GM19240 (cell line): ENCODE results near the gene FBXW7.

Experiments
- DNase-seq: peaks from one replicate; pipeline ENCODE4 v3.0.0; 2011; ENCODE audit warnings: low spot score; ENCODE audit not compliant: insufficient read length

The FBXW7 gene

DNA sequence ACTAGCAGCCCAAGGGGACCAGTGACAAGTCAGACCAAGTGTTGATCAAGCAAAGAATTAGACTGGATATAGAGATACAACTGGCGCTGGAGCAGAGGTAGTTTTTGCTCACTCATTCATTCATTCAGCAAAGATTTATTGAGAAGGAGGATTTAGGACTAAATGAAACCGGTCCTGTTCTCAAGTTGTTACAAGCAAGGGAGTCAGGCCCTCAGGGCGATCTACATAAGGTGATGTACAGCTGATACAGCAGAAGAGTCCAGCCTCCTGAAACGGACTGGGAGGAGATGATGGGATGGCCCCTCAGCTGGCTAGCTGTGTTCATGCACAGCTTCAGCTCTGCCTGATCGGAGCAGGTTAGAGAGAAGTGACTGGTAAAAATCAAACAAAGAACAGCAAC is 242.4 kb downstream of the FBXW7 start:
- DNase-seq, result no peak

DNA sequence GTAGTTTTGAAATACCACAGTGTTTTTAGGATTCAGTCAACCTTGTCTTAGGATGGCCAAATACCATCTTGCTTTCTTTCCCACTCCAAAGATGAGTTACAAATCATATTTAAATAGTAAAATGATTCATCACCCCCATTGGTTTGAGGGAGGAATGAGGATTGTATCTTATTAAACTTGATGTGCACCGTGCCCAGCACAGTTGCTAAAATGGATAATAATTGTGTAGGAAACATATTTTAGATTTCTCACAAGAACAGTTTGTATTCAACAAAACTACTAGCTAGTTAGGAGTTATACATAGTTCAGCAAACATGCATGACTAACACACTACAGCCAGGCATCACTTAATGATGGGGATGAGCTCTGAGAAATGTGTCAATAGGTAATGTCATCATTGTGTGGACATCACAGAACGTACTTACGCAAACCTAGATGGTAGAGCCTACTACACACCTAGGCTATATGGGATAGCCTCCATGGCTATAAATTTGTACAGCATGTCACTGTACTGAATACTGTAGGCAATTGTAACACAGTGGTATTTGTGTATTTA is 245.4 kb downstream of the FBXW7 start:
- DNase-seq, result no peak

DNA sequence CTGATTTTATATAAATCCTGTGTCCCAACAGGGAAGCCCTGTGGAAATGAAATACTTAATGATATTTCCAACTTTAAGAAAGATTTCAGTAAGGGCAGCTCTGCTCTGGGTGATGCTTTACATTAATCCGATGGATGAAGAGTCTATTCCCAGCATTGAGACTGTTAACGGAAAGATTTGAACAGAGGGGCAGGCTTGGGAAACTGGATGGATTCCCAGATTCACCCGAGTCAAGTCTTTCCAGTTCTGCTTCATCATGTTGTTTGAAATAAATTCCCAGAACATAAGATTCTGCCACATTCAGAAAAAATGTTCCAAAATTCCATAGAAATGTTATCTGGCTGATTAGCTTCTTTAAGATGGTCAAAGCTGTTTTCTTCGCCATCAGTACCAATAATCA is 246.0 kb downstream of the FBXW7 start:
- DNase-seq, result no peak

DNA sequence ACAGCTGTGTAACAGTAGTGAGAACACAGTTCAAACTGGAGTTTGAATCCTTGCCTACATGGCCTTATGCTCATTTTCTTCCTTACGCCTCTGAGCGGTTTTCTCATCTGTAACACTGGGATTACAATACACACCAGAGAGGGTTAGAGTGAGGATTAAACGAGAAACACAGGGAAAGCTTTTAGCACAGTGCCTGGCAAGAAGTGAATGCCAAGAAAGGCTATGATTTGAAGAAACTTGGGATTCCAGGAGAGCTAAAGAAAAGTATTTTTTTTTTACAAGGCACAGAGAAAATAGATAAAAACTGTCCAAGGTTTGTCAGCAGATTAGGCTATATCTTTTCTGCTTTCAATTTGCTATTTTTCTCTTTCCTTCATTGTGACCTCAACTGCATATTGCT is 246.4 kb downstream of the FBXW7 start:
- no peak for DNase-seq

DNA sequence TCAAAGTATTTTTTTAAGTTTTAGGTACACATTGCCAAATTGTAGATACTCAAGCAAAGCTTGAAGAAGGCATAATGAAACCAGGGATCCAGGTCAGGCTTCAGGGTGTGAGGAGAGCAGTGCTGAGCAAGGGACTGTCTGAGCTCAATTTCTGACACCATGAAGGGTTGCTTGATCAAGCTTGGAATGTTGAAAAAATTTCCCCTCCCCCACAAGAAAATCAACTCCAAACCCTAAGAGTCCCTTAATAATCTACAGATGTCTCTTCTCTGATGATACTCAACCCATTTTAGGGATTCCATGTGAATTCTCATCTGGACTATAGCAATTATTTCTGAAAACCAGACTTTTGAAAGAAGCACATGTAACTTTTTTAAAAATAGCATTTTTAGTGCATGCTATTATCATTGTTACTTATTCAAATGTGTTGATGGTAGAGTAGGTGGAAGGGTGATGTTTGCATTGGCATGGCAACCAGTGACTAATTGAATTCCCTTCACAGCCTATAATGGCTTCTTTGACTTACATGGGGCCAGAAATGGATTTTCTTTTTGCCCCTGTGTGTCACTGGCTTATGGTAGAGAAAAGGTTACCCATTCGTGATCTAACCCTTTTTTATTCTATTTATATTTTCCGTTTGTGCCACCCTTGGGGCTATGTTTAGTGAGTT is 252.0 kb downstream of the FBXW7 start:
- no peak for DNase-seq

DNA sequence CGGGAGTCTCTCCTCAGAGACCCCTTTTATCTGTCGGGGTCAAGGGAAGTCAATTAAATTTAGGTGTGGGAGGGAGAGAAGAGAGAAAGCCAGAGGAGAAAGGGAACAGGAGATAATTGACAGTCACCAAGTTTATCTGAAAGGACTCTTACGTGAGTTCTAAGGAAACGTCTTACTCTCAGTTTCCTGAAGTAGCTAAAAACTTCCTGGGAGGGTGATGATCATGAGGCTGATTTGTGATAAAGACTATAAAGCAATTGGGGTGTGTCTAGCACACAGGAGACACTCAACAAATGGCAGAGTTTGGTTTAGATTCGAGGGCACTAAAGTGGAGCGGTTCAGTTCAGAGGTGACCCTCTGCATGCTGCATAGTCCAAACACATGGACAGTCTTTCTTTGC is 254.1 kb downstream of the FBXW7 start:
- DNase-seq, result no peak

DNA sequence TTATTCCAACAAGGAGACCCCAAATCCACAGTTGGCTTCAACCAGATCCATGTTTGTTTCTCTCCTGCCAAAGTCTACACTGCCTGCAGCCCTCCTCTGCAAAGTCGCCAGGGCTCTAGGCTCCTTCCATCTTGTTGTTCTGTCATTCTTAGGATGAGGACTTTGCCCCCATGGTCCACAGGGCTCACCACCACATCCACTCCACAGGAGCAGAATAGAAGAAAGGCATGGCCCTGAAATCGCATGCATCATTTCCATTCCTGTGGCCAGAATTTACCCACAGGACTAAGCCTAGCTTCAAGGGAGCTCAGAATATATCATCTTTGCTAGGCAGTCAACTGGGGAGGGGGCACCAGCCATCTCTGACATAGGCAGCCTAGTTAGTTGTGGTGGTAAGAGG is 254.7 kb downstream of the FBXW7 start:
- no peak for DNase-seq

DNA sequence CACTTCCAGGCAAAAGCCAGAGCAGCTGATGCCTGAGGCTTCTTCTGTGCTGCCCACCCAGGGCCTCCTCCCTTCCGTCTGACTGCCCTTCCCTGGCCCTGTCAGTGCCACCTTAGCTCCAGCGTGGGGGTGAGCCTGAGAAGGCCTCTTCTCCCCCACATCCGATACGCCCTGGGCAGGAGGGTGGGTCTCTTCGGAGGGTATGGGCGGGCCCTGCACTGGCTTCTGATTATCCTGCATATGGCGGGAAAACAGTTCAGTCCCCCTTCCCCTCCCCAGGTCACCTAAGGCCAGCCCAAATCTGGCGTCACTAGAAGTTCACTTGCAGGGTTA is 256.7 kb downstream of the FBXW7 start:
- no peak for DNase-seq

DNA sequence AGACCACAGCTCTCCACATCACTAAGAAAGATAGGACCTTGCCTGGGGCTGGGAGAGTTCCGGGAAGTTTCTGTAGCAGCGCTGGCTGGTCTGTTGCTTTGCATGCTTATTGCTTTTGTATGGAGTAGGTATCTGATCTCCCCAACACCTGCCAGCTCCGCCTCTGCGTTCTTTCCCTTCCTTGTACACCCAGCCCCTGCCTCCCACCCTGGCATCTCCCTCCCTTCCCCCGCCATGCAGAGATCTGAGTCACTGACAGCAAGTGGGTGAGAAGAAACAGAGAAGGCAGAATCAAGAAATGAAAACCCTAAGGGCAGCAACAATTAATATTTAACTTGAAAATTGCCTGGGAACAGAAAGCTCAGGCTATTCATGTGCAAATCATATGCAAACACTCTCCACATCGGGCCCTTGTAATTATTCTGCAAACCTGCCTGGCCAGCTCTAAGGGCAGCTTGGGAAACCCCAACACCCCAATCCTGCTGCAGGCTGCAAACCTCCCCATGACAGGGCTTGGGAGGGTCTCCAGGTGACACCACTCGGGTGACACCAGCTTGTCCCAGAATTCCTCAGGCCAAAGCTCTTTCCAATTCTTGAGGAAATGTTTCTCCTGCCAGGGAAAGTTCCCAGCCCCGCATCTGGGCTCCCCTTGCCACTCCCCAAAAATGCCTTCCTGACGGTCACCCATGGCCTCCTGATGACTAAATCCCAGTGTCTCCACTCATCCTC is 257.2 kb downstream of the FBXW7 start:
- no peak for DNase-seq

DNA sequence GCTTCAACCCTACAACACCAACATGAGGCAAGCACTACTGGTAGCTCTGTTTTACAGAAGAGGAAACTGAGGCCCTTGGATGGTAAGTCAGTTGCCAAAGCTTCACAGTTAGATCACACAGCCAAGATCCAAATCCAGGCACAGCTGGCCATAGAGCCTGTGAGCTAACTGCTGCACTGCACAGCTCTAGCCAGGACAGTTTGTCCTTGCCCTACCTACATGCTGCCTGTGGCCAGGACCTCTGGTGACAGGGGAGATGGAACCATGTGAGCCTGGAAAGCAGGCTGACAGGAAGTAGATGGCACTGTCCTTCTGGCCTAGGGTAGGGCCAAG is 257.8 kb downstream of the FBXW7 start:
- DNase-seq, result no peak

DNA sequence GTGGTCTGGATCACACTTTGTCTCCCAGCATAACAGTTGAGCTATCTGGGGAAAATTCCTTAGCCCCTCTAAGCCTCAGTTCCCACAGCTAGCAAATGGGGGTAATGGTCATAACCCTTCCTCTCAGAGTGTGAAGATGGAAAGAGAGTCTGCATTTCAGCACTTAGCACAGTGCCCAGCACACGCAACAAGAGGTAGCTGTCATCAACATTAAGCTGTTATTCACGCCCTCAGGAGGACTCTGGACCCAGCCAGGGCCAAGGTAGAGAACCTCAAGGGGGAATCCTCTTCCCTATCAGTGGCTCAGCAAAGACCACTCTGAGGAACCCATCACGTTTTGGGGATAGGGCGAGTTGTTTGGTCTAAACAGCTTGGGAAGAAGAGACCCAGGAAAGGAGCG is 258.6 kb downstream of the FBXW7 start:
- no peak for DNase-seq

DNA sequence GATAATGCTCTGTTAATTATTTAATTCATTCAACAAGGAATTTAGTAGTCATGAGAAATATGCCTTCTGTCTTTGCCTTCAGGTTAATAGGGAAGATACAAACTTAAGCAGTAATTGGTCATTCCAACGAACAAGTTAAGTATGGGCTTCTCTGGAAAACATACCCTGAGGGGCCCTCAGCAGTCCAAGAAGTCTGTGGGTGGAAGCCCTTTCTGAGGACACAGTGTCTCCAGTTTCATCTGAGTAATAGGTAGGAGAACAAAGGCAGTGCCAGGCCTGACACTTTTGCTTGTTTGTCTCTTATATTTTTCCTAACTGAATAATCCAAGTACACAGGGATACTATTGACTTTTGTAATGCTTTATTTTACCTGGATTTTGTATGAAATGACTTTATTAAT is 262.5 kb downstream of the FBXW7 start:
- no peak for DNase-seq
